ENCODE results near the gene OPA3.

- TF ChIP-seq CTCF (conservative IDR thresholded peaks at IDR 0.05; ENCODE audit: low read depth in 2 of 2) = no peak
- TF ChIP-seq POLR2AphosphoS5 (IDR thresholded peaks at IDR 0.05; ENCODE audit: low read depth) = 0 out of 2 replicates have a peak, but pooled peaks have one; percentile 32
- no peak for TF ChIP-seq REST (IDR thresholded peaks at IDR 0.05; ENCODE audit: unreplicated experiment)
- TF ChIP-seq EZH2 (IDR thresholded peaks at IDR 0.05; ENCODE audit: low read depth, unreplicated experiment) = no peak
- no peak for TF ChIP-seq EZH2phosphoT487 (IDR thresholded peaks at IDR 0.05; ENCODE audit: unreplicated experiment)
- TF ChIP-seq JUNB (IDR thresholded peaks at IDR 0.05; ENCODE audit: unreplicated experiment) = no peak
- TF ChIP-seq ZNF331 (CRISPR knock-in tag; IDR thresholded peaks at IDR 0.05; ENCODE audit: low read depth) = no peak
Measured at GRCh38 chr19:45500918-45501729, 83.5 kb downstream of the OPA3 start.

Data from GM23338 (cell line).